GM10847 (cell line): Measurements from ENCODE around the gene HOXC10.

ENCODE experiments used
- POLR2A ChIP-seq: IDR thresholded peaks from 2 replicates; pipeline ENCODE4 v1.6.1; 2011; ENCODE audit not compliant: insufficient read length; ENCODE audit errors: extremely low read depth

The HOXC10 gene

DNA sequence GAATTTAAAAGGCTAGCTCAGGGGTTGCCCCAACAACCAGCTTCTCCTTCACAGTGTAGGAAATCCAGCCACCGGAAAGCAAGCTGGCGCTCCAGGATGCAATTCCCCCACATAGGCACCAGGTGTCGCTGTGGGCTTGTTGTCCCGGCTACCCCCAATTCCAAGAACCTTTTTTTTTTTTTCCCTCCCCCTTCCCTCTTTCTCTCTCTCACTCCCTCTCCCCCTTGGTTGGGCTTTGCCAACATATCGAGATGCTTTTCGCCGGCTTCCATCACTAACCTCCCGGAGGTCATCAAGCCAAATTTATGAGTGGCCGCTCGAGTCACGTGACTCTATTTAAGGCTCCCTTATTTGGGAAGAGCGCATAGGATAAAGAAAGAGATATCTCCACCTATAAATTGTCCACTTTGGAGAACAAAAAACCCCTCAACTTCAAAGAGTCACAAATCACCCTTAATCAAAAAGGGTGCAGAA lies 47.7 kb downstream of the HOXC10 start, which contains the start of gene HOXC5:
TSS of gene HOXC5 (plus strand) at position 424 of the 474 bp plus-strand sequence. CDS start 73 bp downstream, outside the sequence.
- no peak for TF ChIP-seq POLR2A

GRCh38 chr12:54033106-54033979 lies 48.4 kb downstream of the HOXC10 start:
- no peak for TF ChIP-seq POLR2A

DNA sequence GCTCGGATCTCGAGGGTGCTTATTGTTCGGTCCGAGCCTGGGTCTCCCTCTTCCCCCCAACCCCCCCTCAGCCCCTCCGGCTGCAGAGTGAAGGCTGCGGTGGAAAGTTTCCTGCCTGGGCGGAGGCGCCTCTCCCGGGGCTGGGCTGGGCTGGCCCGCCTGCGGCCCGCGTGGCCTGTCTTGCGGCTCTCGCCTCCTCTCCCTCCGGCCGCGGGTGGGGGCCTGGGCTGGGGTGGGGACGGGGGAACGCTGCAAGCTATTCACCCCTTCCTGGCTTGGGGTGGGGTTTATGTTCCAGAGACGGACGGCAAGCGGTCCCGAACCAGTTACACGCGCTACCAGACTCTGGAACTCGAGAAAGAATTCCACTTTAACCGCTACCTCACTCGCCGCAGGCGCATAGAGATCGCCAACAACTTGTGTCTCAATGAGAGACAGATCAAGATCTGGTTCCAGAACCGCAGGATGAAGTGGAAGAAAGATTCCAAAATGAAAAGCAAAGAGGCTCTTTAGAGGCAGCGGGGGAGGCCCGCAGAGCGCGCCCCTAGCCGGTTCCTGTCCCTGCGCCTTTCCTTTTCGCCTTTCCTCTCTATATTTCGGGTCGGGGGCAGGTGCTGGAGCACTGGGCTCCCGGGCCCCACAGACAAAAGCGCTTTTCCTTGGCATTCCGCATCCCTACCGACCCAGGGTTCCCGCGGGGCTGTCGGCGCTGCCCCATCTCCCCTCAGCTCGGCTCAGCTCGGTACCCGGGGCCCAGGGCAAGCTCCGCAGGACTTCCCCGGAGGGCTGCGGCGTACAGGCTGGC lies 49.2 kb downstream of the HOXC10 start:
- TF ChIP-seq POLR2A, result no peak

GRCh38 chr12:54034785-54035310 lies 49.9 kb downstream of the HOXC10 start:
- TF ChIP-seq POLR2A, result no peak

- no peak for TF ChIP-seq POLR2A
Measured at GRCh38 chr12:54035568-54036264, 50.8 kb downstream of the HOXC10 start.

GRCh38 chr12:54036620-54037359 lies 51.8 kb downstream of the HOXC10 start:
- no peak for TF ChIP-seq POLR2A

DNA sequence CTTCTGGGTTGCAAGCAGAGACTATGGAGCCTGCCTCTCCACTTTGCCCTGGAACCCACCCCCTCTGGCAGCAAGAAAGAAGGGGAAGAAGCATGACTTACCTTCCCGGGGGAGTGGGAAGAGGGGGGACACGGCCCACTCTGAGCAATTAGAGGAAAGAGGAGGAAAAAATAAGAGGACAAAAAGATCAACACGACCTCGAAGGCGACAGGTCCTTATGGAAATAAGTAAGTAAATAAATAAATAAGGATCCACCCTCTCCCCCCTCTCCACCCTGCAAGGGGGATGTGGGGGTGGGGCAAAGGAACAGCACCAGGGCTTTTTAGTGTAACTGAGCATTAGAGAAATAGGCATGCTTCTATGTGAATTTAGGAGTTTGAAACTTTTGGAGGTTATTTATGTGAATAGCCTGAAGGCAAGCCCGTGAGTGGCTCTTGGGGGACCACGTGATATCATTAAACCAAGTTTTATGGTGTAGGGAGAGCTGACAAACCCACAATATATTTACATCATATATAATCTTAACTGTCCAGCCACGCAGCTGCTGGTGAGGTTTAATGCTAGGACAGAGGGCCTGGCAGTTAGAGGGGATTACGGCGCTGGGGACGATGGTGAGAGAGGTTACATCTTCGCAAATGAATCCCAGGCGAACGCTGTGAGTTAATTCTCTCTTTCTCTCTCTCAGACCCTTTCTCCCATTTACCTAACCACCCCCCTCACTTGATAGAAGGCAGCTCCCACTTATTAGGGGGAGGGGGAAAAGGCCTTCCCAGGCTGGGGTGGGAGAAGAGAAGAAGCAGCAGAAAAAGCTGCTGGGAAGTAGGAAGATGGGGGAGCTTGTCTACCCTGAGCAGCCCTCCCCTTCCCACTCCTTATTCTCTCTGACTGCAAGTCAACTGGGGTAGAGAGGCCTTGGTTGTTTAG lies 52.7 kb downstream of the HOXC10 start:
- no peak for TF ChIP-seq POLR2A

GRCh38 chr12:54038284-54038870 lies 53.4 kb downstream of the HOXC10 start:
- TF ChIP-seq POLR2A, result no peak

- no peak for TF ChIP-seq POLR2A
Measured at GRCh38 chr12:54038871-54039414, 54.0 kb downstream of the HOXC10 start.

DNA sequence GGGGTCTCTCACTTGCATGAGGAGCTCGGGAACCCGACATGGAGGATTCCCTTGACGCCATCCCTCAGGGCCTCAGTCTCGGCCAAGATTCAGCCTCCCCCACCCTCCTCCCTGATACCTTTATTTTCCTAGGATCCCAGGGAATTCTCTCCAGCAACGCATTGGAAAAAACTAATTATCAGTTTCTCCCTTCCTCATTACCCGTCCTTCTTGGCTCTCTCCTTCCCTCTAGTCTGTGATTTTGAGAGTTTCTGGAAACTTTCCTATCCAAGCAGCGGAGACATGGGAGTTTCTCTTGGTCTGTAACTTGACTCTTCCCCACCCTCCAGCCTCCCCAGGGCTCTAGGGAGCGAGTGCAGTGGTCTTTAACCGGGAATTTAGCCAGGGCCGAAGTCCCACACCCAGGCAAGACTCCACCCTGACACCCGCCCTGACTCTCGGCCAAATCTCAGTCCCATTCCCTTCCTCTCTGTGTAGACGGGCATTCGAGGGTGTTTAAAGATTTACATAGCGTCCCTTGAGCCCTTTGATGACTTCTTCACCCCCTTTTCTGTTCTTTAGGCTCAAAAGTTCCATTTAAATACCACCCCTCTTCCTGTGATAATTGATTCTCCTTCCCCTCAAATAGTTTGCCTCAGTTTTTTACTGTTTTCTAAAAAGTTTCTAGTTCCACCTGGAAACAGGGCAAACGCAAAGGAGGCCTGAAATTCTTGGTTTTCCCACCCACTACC lies 54.6 kb downstream of the HOXC10 start:
- no peak for TF ChIP-seq POLR2A
